Activated T-cell treated with anti-CD3 and anti-CD28 coated beads for 24 hours (primary cell): ENCODE data around the gene BRD2.
"Not testable (repeated sequence)": the region's sequence is repeated elsewhere in the genome, so short reads cannot be mapped to it uniquely, and the experiment has no call there.

Source experiments
- DNase-seq: peaks from one replicate; pipeline ENCODE4 v3.0.0-alpha.2; 2020; ENCODE audit warnings: low read depth

The BRD2 gene

GRCh38 chr6:32968093-32968866 lies at the start of gene BRD2:
Gene BRD2 (plus strand): TSS chr6:32968594. CDS start chr6:32972899, 4,305 bp downstream.
- DNase-seq: peak; percentile 95

GRCh38 chr6:32920715-32921114 lies 47.7 kb upstream of the BRD2 start:
- no peak for DNase-seq

- no peak for DNase-seq
These were observed 46.3 kb upstream of the BRD2 start for GRCh38 chr6:32922083-32922482.

- DNase-seq: no peak
These were observed 37.2 kb upstream of the BRD2 start for GRCh38 chr6:32931211-32931610.

GRCh38 chr6:32932132-32932868 lies 36.1 kb upstream of the BRD2 start:
- no peak for DNase-seq

- peak; percentile 72 for DNase-seq
These were observed 34.7 kb upstream of the BRD2 start for GRCh38 chr6:32933661-32934085.

- DNase-seq: no peak
These were observed 32.7 kb upstream of the BRD2 start for GRCh38 chr6:32935551-32936238.

GRCh38 chr6:32936239-32937152 lies 31.9 kb upstream of the BRD2 start:
- DNase-seq: no peak

- no peak for DNase-seq
These were observed 31.2 kb upstream of the BRD2 start for GRCh38 chr6:32937230-32937633.

- DNase-seq: no peak
These were observed 29.9 kb upstream of the BRD2 start for GRCh38 chr6:32938494-32938893.

- peak; percentile 26 for DNase-seq
These were observed 27.7 kb upstream of the BRD2 start, which contains the start of gene HLA-DMB for GRCh38 chr6:32940656-32941213. Gene HLA-DMB (minus strand): TSS chr6:32941028. CDS start chr6:32940807, 221 bp downstream.

GRCh38 chr6:32941214-32941768 lies 27.1 kb upstream of the BRD2 start:
- DNase-seq: peak; percentile 30

GRCh38 chr6:32942555-32943123 lies 25.8 kb upstream of the BRD2 start:
- not testable (repeated sequence) for DNase-seq

GRCh38 chr6:32943864-32944649 lies 24.3 kb upstream of the BRD2 start:
- no peak for DNase-seq

GRCh38 chr6:32945108-32945760 lies 23.2 kb upstream of the BRD2 start:
- DNase-seq: no peak

- no peak for DNase-seq
These were observed 22.4 kb upstream of the BRD2 start for GRCh38 chr6:32945953-32946352.

GRCh38 chr6:32946893-32947292 lies 21.5 kb upstream of the BRD2 start:
- DNase-seq: no peak

- no peak for DNase-seq
These were observed 20.6 kb upstream of the BRD2 start for GRCh38 chr6:32947552-32948465.
